Measurements from ENCODE around the gene TMTC3.

The TMTC3 gene

DNA sequence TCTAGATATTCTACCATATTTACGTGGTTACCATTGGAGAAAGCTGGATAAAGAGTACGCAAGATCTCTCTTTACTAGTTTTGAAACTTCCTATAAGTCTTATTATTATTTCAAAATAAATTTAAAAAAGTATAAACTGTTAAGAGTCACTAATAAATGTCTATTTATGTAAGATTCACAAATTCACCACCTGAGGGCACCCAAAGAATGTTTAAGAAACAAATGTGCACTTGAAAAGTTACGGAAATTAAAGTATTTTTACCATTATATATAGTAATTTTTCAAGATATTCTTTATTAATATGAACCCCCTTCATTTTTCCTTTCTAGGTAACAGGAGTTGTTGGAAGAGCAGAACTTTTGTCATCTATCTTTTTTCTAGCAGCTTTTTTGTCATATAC lies 11.9 kb downstream of the TMTC3 start:
- intact Hi-C loops (cut with DNase I) = no loop called here
- no peak for DNase-seq

DNA sequence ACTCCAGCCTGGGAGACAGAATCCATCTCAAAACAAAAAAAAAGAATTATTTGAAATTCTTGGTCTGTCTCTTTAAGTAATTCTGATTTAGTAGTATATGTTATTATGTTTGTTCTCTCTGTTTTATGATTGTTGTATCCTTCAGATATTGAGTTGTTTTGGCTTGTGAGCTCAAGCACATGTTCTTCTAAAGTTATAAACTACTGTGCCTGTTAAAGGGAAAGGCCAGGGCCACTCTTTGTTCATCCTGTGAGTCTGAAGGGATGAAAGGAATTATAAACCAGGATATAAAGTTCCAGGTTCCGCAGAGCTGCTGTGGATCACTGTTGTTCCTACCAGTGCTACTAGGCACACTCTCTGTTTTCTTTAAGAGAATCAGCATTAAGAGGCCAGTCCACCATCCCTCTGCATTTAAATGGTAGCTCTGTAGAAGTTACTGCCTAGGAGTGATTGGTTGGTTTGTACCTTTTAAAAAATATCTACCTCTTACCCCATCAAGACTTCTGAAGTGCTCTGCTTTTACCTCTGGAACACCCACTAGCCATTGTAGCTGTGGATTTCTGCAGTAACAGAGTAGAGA lies 14.1 kb downstream of the TMTC3 start:
- DNase-seq = no peak
- intact Hi-C loops (cut with DNase I) = no loop called here

DNA sequence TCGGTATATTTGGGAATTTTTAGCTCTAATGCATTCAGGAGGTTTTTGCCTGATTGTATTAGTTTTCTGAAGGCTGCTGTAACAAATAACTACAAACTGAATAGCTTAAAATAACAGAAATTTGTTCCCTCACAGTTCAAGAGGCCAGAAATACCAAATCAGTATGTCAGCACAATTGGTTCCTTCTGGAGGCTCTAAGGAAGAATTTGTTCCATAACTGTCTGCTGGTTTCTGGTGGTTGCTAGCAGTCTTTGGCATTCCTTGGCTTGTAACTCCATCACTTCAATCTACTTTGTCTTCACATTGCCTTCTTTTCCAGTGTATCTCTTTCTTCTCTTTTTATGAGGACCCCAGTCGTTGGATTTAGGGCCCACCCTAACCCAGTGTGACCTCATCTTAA lies 21.3 kb downstream of the TMTC3 start:
- no peak for DNase-seq
- intact Hi-C loops (cut with DNase I) = no loop called here

DNA sequence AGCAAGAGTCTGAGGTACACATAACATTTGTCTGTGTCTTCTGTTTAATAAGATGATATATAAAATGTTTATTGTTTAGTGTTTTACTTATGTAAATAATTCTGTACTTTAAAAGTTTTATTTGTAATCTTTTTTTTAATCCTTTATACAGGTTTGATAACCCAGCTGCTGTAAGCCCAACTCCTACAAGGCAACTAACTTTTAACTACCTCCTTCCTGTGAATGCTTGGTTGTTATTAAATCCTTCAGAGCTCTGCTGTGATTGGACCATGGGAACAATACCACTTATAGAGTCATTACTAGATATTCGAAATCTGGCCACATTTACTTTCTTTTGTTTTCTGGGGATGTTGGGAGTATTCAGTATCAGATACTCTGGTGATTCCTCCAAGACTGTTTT lies 24.1 kb downstream of the TMTC3 start:
- DNase-seq = no peak
- intact Hi-C loops (cut with DNase I) = no loop called here

DNA sequence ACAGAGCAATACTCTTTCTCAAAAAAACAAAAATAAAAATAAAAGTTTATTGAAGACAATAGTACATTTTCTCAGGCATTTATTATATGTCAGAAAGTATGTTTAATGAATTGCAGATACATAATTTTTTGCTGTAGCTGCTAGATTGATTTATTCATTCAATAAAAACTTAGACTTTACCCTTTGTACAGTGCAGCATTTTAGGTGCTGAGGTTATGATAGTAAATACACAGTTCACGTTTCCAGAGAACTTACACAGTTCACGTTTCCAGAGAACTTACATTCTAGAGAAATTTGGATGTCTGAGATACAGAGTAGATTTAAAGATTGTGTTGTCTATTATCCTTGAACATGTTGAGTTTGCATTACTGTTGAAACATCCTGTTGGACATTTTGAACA lies 25.3 kb downstream of the TMTC3 start:
- intact Hi-C loops (cut with DNase I) = no loop called here
- no peak for DNase-seq

DNA sequence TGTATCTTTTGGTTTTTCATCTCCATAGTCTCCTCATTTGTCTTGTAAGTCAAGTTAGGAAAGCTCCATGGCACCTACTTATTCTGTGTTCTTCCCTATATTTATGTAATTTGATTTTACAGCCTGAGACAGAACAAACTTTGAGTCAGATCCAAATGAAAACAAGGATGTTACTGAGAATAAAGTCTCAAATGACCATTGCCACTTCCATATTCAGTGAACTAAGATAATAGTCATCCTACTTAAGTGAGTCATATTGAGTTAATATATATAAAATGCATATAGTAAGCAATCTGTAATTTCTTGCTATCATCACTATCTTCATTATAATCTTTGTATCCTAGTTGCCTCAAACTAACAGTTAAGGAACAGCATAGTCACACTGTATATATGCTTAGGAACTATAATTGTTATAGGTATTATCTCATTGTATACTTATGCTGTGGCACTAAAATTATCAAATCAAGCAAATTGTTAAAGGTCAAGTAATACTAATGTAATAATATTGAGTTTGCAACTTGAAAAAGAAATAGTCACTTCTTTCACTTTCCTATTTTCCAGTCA lies 30.8 kb downstream of the TMTC3 start:
- DNase-seq = no peak
- intact Hi-C loops (cut with DNase I) = no loop called here

DNA sequence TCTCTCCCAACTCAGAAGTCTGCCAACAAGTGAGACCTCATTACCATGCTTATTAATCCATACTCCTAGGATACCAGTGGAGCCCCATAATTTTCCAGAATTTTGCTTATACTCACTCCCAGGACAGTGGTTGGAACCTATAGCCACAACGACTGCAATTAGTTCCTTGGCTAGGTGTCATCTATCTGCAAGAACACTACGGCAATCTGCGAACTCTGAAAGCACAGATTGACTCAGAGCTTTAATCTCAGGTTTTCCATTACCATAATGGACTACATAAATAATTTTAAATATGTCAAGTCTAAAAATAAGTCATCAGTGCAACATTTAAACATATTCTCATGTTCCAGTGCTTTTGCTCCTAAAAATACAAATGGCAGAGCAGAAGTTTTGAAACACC lies 33.4 kb downstream of the TMTC3 start:
- DNase-seq = no peak
- intact Hi-C loops (cut with DNase I) = no loop called here

DNA sequence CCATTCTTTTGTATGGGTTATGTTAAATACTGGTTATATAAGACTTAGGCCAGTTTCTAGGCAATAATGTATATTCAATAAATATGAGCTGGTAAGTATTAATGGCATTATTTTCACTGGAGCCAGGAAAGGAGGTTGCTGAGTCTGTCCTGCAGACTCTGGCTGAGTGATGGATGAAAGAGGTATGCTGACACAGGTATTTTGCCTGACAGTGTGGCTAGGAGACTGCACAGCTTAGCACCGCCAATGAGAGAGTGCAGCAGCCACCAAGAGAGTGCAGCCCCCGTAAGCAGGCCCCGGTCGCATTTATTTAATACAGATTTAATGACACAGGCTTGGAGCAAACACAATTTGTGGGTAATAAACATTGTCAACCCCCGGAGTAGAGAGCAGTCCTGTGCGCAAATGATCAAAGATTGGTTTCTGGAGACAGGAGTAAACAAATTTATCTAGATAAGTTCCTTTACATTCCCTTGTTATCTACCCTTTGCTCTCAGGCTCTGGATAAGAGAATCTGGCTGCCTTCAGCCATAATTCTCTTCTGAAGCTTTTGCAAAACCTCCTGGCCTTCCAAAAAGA lies 37.4 kb downstream of the TMTC3 start:
- no peak for DNase-seq
- intact Hi-C loops (cut with DNase I) = no loop called here

DNA sequence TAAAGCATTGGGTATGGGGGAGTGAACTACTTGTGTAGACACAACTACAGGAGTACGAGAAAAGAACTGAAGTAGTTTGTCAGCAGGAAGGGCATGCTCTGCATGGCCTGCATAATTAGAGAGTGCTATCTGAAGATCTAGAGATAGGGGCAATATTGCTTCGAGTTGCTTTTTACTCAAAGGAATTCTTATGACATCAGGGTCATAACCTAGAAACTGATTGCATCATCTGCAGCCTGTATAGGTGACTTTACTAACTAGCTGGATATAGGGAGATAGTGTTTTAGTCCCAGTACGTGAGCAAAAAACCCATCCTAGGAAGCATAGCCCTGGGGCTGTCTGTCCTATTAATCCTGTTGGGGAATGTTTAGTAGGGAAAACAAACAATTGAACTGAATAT lies 39.8 kb downstream of the TMTC3 start:
- no peak for DNase-seq
- intact Hi-C loops (cut with DNase I) = no loop called here

DNA sequence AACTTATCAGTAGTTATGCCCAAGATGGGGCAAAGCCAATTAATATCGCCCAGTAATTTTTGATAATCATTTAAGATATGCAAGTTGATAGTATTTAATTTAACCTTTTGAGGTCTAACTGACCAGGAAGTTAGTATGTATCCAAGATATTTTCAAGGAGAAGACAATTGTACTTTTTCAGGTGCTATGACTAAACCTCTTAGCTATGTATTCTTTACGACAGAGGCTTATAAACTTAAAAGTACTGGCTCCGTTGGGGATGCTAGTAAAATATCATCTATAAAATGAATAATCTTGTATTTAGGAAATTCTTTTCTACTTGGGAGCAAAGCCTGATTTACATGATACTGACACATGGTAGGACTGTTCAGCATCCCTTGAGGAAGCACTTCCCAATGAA lies 40.3 kb downstream of the TMTC3 start:
- intact Hi-C loops (cut with DNase I) = no loop called here
- no peak for DNase-seq

DNA sequence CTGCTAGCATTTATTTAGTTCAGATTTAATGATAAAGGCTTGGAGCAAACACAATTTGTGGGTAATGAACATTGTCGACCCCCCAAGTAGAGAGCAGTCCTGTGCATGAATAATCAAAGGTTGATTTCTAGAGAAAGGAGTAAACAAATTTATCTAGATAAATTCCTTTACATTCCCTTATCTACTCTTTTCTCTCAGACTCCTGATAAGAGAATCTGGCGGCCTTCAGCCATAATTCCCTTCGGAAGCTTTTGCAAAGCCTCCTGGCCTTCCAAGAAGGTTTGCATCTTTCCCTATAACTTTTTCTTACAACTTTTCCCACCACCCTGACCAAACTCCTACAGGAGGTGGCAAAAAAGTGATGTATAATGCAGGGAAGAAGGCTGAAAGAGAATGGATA lies 42.1 kb downstream of the TMTC3 start:
- intact Hi-C loops (cut with DNase I) = no loop called here
- no peak for DNase-seq

DNA sequence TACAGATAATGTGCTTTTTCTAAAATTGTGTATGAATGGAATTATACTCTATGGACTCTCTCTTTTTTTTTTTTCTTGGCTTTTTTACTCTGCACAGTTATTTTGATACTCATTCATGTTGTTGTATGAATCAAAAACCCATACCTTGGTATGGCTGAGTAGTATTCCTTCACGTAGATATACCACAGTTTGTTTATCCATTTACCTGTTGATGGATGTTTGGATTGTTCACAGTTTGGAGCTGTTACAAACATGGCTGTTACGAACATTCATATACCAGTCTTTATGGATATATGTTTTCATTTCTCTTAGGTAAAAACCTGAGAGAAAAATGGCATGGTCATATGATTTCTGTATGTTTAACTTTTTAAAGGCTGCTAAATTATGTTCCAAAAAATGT lies 43.2 kb downstream of the TMTC3 start:
- intact Hi-C loops (cut with DNase I) = no loop called here
- no peak for DNase-seq

DNA sequence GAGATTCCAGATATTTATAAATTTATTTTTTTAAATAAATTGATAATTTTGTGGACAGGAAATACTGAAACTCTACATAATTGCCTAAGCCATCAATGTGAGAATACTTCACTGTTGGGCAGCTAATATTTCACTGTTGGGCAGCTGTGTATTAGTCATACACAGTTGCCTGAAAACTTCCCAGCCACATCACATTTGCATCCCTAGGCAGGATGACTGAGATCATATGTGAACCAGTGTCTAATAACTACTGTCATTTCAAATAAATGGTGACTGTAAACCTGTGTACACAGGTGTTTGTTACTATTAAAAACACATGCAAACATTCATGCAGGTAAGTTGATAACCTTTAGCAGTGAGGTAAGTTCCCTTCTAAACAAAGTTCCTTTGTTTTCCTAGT lies 43.9 kb downstream of the TMTC3 start:
- no peak for DNase-seq
- intact Hi-C loops (cut with DNase I) = no loop called here

DNA sequence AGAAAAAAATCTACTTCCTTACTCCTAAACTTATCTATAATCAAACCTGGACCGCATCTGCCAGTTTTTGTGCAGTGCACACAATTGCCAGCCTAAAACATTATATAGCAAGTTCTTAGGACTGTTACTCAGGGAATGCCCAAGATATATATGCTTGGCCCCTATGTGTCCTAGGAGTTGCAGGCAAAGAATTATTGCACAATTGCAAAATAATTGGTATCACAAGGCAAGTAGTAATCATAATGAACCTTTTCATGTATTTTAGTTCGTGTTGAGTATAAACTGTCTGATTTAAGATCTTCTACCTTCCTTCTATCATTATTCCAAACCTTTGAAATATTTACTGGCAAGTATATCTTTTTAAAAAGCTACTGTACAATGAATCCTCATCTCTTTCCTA lies 45.5 kb downstream of the TMTC3 start:
- intact Hi-C loops (cut with DNase I) = no loop called here

DNA sequence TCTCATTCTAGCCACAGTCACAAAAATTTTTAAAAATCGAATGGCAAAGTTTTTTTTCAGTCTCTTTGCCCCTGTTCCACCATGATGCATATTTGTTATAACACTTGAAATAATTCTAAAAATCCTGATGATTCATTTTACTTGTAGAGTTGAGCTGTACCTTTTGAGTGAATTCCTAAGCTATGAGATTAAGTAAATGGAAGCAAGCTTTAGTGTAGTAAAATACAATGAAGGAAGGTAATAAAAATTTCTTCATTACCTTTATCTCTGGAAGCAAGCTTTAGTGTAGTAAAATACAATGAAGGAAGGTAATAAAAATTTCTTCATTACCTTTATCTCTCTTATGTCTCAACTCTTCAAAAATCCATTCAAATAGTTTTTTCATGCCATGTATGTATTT lies 46.1 kb downstream of the TMTC3 start:
- no peak for DNase-seq
- intact Hi-C loops (cut with DNase I) = no loop called here

More for the DNA sequence above, 45.5 kb downstream of the TMTC3 start:
- no peak for DNase-seq

DNA sequence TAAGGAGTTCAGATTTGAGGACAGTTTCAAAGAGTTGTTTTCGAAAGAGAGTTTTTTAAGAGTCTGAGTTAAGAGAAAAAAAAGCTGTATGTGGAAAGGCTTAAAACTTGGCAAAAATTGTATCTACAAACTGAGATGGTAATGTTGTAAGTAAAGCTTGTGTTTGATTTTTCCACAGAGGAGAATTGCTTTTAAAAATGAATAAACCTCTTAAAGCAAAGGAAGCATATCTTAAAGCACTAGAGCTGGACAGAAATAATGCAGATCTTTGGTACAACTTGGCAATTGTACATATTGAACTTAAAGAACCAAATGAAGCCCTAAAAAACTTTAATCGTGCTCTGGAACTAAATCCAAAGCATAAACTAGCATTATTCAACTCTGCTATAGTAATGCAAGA lies 50.3 kb downstream of the TMTC3 start:
- intact Hi-C loops (cut with DNase I) = no loop called here
- no peak for DNase-seq

DNA sequence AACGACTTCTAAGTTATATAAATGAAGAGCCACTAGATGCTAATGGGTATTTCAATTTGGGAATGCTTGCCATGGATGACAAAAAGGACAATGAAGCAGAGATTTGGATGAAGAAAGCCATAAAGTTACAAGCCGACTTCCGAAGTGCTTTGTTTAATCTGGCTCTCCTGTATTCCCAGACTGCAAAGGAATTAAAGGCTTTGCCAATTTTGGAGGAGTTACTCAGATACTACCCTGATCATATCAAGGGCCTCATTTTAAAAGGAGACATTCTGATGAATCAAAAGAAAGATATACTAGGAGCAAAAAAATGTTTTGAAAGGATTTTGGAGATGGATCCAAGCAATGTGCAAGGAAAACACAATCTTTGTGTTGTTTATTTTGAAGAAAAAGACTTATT lies 52.8 kb downstream of the TMTC3 start:
- no peak for DNase-seq
- intact Hi-C loops (cut with DNase I) = no loop called here

DNA sequence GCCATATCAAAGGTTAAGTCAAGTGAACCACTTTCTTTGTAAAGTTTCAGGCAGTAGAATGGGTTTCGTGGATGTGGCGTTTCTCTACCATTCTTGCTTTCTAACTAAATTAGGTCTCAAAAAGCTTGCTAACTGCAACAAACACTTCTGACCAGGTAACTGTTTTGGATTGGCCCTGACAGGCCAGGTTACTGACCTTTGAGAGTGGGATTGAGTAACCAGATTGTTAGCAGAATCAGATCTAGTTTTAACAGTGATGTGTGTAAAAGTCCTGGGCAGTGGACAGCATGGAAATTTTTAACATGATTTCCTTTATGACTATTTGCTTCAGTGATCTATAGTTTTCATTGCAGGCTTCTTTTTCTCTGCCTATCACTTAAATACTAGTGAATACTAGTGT lies 57.9 kb downstream of the TMTC3 start:
- intact Hi-C loops (cut with DNase I) = no loop called here
- no peak for DNase-seq

DNA sequence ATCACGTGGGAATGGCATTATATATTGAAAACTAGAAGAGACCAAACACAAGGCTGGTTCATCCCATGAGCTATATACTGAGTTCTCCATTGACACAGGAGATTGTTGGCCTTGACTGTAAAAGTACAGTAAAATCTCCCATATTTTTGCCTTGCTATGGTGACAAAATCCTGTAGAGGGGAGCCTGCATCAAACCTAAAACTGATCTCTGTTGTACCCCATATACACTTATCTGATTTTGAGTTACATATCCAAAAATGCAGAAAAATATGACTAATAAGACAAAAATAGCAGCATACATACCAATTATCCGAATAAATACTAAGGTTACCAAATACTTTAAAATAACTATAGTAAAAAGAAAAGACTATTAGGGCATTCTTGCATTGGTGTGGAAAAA lies 60.4 kb downstream of the TMTC3 start:
- intact Hi-C loops (cut with DNase I) = no loop called here
- no peak for DNase-seq

DNA sequence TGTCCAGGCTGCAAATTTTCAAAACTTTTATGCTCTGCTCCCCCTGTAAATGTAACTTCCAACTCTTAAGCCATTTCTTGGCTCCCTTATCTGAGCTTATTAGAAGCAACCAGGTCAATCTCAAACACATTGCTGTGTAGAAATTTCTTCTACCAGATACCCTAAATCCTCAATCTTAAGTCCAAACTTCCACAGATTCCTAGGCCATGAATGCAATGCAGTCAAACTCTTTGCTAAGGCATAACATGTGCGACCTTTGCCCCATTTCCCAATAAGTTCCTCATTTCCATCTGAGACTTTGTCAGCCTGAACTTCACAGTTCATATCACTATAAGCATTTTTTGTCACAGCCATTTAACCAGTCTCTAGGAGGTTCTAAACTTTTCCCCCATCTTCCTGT lies 64.5 kb downstream of the TMTC3 start:
- no peak for DNase-seq
- intact Hi-C loops (cut with DNase I) = no loop called here

DNA sequence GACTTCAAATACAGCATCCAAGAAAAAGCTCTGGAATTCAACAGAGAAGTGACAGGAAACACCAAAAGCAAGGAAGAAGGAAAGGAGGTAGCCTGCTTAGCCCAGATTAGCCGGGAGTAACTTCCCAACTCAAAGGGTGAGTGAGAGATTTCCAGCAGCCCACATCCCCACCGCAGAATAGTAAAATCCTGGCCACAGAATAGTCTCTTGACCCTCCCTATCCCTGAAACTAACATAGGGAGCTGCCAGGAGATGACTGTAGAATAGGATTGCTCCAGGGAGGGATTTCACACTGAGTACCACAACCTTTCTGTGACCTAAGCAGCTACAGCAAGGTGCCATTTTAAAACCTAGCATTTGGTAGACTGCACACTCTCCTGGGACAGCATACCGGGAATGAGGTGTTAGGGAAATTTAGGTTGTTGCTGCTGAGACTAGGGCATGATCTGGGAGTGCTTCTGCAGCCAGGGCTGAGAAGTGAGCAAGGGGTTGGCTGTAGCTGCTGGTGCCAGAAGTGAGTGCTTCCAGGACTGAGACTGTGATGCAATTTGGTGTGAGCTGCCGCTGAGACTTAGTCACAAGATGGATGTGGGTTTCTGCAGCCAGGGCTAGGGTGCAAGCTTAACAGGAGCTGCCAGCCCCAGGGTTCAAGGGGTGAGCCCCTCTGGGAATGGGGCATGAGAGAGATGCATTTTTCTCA lies 66.0 kb downstream of the TMTC3 start:
- intact Hi-C loops (cut with DNase I) = no loop called here
- DNase-seq = no peak
